ENCODE measurements around the gene AFF4. TPM values are rescaled to one million over a fixed set of nuclear protein-coding genes. Genes with fewer than 3 reads are reported as not detected.

Gene AFF4
- total and polyA plus RNA-seq, 2 experiments from 2014 or later = 41.7 to 47.3 TPM

DNA sequence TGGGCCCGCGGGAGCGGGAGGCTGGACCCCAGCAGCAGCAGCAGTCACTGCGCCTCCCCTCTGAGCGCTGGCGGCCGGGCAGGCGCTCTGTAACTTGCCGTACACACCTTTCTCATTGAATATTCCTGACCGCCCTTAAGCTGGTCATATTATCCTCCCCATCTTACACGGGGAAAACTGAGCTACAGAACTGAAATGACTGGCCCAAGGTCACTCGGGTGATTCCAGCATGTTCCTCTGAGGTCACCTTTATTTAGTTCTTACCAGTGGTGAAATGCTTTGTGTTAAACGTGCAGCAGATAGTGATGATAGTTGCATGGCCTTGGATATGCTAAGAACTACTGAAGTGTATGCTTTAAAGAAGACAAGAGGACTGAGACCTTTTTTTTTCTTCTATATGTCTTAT lies 96.4 kb downstream of the AFF4 start:
- Histone ChIP-seq H2AFZ (peak overlapping the region; percentile 95), H3F3A (ENCODE audit: insufficient read depth) (peaks cover 45% of the 10 kb centered on the region), H3K9me2 (ENCODE audit: insufficient read depth) (no peaks in the 10 kb centered on the region), H3K9me3 (ENCODE audit: low read depth) (no peaks in the 10 kb centered on the region), H3K4me3 (peak overlapping the region; percentile 96), H3K9ac (peak overlapping the region; percentile 97), H3K27me3 (replicated peaks; ENCODE audit: insufficient read depth) (no peaks in the 10 kb centered on the region), H3K4me1 (ENCODE audit: insufficient read depth) (peaks cover 15% of the 10 kb centered on the region), H3K36me3 (ENCODE audit: low read depth) (peaks cover 7% of the 10 kb centered on the region; the same call in 1 of the 2 replicates), H3K79me2 (ENCODE audit: insufficient read depth) (peaks cover 29% of the 10 kb centered on the region), H3K4me2 (ENCODE audit: unreplicated experiment) (peak overlapping the region; percentile 86), H4K20me1 (ENCODE audit: insufficient read depth) (no peaks in the 10 kb centered on the region), H3K27ac (peak overlapping the region; percentile 93)
- no peak for DNase-seq
- WGBS, 2 experiments (ENCODE audit: low coverage in 1 of 2, low lambda C conversion rate in 2 of 2, missing lambda C conversion rate in 2 of 2) = 1 to 3% methylated on average over 13 of the region's 13 CpGs
- in situ Hi-C loops (cut with MboI) = no loop called here
- TF ChIP-seq EZH2 (IDR thresholded peaks at IDR 0.05; ENCODE audit: insufficient read depth, poor library complexity, severe bottlenecking) (no peak), EZH2phosphoT487 (IDR thresholded peaks at IDR 0.05; ENCODE audit: insufficient read depth, low read depth) (no peak)

DNA sequence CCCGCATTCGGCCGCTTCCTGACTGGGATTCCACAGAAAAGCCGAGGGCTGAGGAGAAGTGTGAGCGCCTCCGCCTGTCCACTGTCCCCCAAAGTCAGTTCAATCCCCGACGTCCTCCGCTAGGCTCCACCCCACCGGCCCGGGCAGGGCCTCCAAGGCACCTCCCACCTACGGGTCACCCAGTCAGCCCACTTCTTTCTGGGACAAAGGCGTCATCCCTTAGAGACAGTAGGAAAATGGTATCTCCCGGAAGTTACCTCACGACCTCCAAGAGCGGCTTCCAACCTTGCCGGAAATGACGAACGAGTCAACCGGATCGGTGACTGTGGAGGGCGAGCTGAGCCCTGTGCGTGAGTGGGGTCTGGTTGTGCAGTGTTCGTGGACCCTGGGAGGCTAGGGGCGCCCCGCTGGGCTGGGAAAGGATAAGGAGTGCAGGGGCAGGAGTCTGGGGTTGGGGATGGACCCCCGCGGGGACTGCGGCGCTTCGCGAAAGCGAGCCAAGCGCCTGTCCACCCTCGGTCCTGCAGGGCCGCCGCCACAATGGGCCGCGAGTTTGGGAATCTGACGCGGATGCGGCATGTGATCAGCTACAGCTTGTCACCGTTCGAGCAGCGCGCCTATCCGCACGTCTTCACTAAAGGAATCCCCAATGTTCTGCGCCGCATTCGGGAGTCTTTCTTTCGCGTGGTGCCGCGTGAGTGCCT lies 96.9 kb downstream of the AFF4 start, which contains the start of the genes GDF9 and UQCRQ:
Gene GDF9 (minus strand): TSS at position 128 of the 704 bp plus-strand sequence. CDS start 1,936 bp downstream, outside the sequence.
Gene UQCRQ (plus strand): TSS at position 301 of the 704 bp plus-strand sequence. CDS start 240 bp downstream, at position 541.
- Histone ChIP-seq H3K4me3 (peak within 1 kb of the TSS; percentile 96), H3K9me3 (ENCODE audit: low read depth) (no peaks in the 10 kb centered on the region), H3K4me2 (ENCODE audit: unreplicated experiment) (peak within 1 kb of the TSS; percentile 86), H3F3A (ENCODE audit: insufficient read depth) (peaks cover 40% of the 10 kb centered on the region), H3K9me2 (ENCODE audit: insufficient read depth) (no peaks in the 10 kb centered on the region), H2AFZ (peak within 1 kb of the TSS; percentile 95), H3K27me3 (replicated peaks; ENCODE audit: insufficient read depth) (no peaks in the 10 kb centered on the region), H4K20me1 (ENCODE audit: insufficient read depth) (no peaks in the 10 kb centered on the region), H3K79me2 (ENCODE audit: insufficient read depth) (peaks cover 29% of the 10 kb centered on the region), H3K27ac (peak within 1 kb of the TSS; percentile 93), H3K36me3 (ENCODE audit: low read depth) (peaks cover 7% of the 10 kb centered on the region; the same call in 1 of the 2 replicates), H3K4me1 (ENCODE audit: insufficient read depth) (peaks cover 15% of the 10 kb centered on the region), H3K9ac (peak within 1 kb of the TSS; percentile 97)
- WGBS, 2 experiments (ENCODE audit: low coverage in 1 of 2, low lambda C conversion rate in 2 of 2, missing lambda C conversion rate in 2 of 2) = 1% methylated on average over 53 to 55 of the region's 55 CpGs
- in situ Hi-C loops (cut with MboI) = no loop called here
- TF ChIP-seq EZH2 (IDR thresholded peaks at IDR 0.05; ENCODE audit: insufficient read depth, poor library complexity, severe bottlenecking) = no peak
- TF ChIP-seq EZH2phosphoT487 (IDR thresholded peaks at IDR 0.05; ENCODE audit: insufficient read depth, low read depth) = no peak
- DNase-seq = peak; percentile 100

DNA sequence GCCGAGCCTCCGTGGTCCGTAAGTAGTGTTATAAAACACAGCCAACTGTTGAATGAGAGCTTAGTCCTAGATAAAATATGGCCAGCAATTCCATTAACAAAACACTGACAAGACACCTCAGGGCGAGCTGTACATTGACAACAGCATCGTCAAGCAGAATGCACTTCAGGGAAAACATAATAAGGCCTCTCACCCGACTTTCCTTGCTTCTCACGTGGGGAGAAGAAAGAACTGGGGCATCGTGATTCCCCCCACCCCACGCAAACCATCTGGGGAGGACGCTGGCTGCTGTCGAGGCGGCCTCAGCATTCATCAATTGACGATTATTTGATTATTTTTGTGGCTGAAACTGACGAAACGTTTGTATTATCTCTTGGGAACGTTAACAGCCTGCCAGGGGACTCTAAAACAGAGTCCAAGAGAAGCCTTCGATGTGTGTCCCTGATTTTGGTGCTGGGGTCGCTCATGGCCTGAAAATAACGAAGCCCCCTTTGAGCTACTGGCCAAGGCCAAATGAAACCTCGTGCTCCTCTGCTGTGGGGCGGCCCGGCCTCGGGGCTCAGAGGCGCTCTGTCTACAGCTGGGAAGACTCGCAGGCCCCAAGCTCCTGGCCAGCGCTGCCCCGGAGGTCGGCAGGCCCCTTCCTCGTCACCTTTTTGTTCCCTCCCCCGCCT lies 97.6 kb downstream of the AFF4 start:
- Histone ChIP-seq H3K9ac (peak overlapping the region; percentile 97), H2AFZ (peak overlapping the region; percentile 95), H3K36me3 (ENCODE audit: low read depth) (peaks cover 7% of the 10 kb centered on the region; the same call in 1 of the 2 replicates), H3K4me2 (ENCODE audit: unreplicated experiment) (peak overlapping the region; percentile 86), H3K4me1 (ENCODE audit: insufficient read depth) (peaks cover 15% of the 10 kb centered on the region), H3F3A (ENCODE audit: insufficient read depth) (peaks cover 33% of the 10 kb centered on the region), H3K27me3 (replicated peaks; ENCODE audit: insufficient read depth) (no peaks in the 10 kb centered on the region), H3K79me2 (ENCODE audit: insufficient read depth) (peaks cover 29% of the 10 kb centered on the region), H3K9me2 (ENCODE audit: insufficient read depth) (no peaks in the 10 kb centered on the region), H4K20me1 (ENCODE audit: insufficient read depth) (no peaks in the 10 kb centered on the region), H3K9me3 (ENCODE audit: low read depth) (no peaks in the 10 kb centered on the region), H3K27ac (peak overlapping the region; percentile 93), H3K4me3 (peak overlapping the region; percentile 96)
- in situ Hi-C loops (cut with MboI) = no loop called here
- TF ChIP-seq EZH2phosphoT487 (IDR thresholded peaks at IDR 0.05; ENCODE audit: insufficient read depth, low read depth) (no peak), EZH2 (IDR thresholded peaks at IDR 0.05; ENCODE audit: insufficient read depth, poor library complexity, severe bottlenecking) (no peak)
- DNase-seq = no peak
- WGBS, 2 experiments (ENCODE audit: low coverage in 1 of 2, low lambda C conversion rate in 2 of 2, missing lambda C conversion rate in 2 of 2) = 32 to 33% methylated on average over 30 of the region's 30 CpGs

DNA sequence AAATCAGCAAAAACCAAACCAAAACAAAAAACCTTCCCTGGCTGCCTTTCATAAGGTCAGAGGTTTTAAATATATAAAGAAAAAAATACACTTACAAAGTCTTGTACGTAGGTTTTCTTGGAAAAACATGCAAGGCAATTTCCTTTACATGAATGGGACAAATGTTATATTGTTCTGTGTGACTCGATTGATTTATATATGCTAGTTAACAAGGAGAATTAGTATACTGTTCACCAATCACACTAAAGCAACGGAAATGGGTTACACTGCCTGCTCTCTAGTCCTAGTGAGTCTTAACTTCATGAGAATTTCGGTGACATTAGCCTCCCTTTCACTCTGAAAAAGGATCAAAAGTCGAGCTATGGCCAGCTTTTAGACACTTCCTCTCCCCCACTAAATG lies 102.7 kb downstream of the AFF4 start:
- Histone ChIP-seq H3K9me2 (ENCODE audit: insufficient read depth) (no peaks in the 10 kb centered on the region), H3K4me1 (ENCODE audit: insufficient read depth) (0 out of 2 replicates have a peak, but pooled peaks cover 2% of the 10 kb centered on the region), H3K9me3 (ENCODE audit: low read depth) (no peaks in the 10 kb centered on the region), H3K4me2 (ENCODE audit: unreplicated experiment) (no peak overlapping the region), H4K20me1 (ENCODE audit: insufficient read depth) (no peaks in the 10 kb centered on the region), H3K9ac (no peak overlapping the region), H3F3A (ENCODE audit: insufficient read depth) (no peaks in the 10 kb centered on the region), H3K4me3 (no peak overlapping the region), H3K36me3 (ENCODE audit: low read depth) (no peaks in the 10 kb centered on the region), H2AFZ (no peak overlapping the region), H3K27me3 (replicated peaks; ENCODE audit: insufficient read depth) (no peaks in the 10 kb centered on the region), H3K27ac (no peak overlapping the region), H3K79me2 (ENCODE audit: insufficient read depth) (no peaks in the 10 kb centered on the region)
- in situ Hi-C loops (cut with MboI) = no loop called here
- TF ChIP-seq EZH2 (IDR thresholded peaks at IDR 0.05; ENCODE audit: insufficient read depth, poor library complexity, severe bottlenecking) = no peak
- no peak for TF ChIP-seq EZH2phosphoT487 (IDR thresholded peaks at IDR 0.05; ENCODE audit: insufficient read depth, low read depth)
- 41 to 43% methylated on average over 5 of the region's 5 CpGs for WGBS, 2 experiments (ENCODE audit: low coverage in 1 of 2, low lambda C conversion rate in 2 of 2, missing lambda C conversion rate in 2 of 2)
- no peak for DNase-seq

All from GM23248 (cell line).